ENCODE measurements around the gene IFT43. TPM values are rescaled to one million over a fixed set of nuclear protein-coding genes. Genes with fewer than 3 reads are reported as not detected.

Gene IFT43
- polyA plus RNA-seq, 1 experiment, result 58.9 TPM

DNA sequence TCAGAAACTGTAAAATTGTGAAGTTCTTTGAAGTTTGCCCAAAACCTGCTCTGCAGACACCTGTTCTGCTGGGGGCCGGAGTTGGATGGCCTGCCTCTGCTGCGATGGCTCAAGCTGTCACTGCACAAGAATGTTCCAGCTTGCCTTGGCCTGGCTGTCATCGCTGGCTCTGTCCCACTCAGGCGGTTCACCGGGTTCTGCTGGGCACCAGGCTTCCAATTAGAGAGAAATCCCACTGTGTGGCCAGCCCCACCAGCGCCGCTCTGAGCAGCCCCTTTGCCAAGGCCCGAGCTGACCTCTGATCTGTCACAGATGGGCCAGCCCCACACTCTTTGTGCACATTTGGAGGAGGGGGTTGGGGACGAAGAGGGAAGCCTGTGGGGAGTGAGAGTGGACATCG lies 94.5 kb downstream of the IFT43 start:
- DNase-seq (ENCODE audit: low read depth), result no peak
- ChIA-PET POLR2A (no interaction called here), CTCF (no interaction called here)
- TF ChIP-seq, protein P1, sequence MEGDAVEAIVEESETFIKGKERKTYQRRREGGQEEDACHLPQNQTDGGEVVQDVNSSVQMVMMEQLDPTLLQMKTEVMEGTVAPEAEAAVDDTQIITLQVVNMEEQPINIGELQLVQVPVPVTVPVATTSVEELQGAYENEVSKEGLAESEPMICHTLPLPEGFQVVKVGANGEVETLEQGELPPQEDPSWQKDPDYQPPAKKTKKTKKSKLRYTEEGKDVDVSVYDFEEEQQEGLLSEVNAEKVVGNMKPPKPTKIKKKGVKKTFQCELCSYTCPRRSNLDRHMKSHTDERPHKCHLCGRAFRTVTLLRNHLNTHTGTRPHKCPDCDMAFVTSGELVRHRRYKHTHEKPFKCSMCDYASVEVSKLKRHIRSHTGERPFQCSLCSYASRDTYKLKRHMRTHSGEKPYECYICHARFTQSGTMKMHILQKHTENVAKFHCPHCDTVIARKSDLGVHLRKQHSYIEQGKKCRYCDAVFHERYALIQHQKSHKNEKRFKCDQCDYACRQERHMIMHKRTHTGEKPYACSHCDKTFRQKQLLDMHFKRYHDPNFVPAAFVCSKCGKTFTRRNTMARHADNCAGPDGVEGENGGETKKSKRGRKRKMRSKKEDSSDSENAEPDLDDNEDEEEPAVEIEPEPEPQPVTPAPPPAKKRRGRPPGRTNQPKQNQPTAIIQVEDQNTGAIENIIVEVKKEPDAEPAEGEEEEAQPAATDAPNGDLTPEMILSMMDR (IDR thresholded peaks at IDR 0.05; ENCODE audit: insufficient read depth, low read depth, low read length), result no peak
- no peaks in the 10 kb centered on the region for H3K27me3 ChIP-seq (ENCODE audit: control insufficient read depth, insufficient read depth, low read length)
- H3K36me3 ChIP-seq (ENCODE audit: control insufficient read depth, insufficient read depth, low read length), result peaks cover 4% of the 10 kb centered on the region
- no peak overlapping the region for H3K4me3 ChIP-seq (ENCODE audit: low read depth, low read length)

DNA sequence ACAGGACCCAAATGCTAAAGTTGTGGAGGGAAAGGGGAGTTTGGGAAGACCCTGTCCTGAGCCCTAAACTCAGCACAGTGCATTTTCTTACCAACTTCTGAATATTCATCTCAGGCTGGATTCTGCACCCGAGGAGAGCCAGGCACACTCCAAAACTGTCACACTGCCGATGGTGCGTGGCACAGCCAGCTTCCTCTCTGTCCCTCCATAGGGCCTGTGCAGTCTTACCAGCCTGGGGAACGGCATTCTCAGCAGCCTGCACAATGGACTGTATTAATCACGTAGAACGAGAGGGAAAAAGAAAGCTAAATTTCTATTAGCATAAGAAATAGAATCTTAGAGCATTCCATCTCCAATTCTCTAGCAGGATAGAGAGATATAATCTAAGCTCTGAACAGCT lies 94.9 kb downstream of the IFT43 start:
- POLR2A ChIA-PET, result no interaction called here
- CTCF ChIA-PET, result no interaction called here

DNA sequence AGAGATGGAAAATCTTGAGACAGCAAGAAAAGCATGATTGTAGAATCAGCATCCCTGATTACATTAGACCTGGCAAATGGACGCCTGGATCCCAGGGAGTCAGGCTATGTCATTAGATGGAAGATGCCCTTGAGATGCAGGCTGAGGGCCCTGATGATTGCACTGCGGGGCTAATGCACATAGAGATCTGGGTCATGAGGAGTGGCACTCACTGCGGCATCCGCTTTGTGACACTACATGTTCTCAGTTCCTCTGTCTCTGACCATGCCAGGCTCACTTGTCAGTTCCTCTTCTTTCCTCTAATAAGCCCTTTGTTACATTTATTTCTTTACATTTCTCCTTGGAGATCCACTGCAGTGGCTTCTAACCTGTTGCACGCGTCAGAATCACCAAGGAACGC lies 96.1 kb downstream of the IFT43 start:
- ChIA-PET POLR2A (no interaction called here), CTCF (no interaction called here)
- H3K27me3 ChIP-seq (ENCODE audit: control insufficient read depth, insufficient read depth, low read length), result no peaks in the 10 kb centered on the region
- H3K36me3 ChIP-seq (ENCODE audit: control insufficient read depth, insufficient read depth, low read length), result peaks cover 4% of the 10 kb centered on the region
- TF ChIP-seq, protein P1 (IDR thresholded peaks at IDR 0.05; ENCODE audit: insufficient read depth, low read depth, low read length), result no peak
- DNase-seq (ENCODE audit: low read depth), result no peak
- H3K4me3 ChIP-seq (ENCODE audit: low read depth, low read length), result no peak overlapping the region

More for the DNA sequence above, 94.9 kb downstream of the IFT43 start:
- Histone ChIP-seq H3K4me3 (ENCODE audit: low read depth, low read length) (no peak overlapping the region), H3K27me3 (ENCODE audit: control insufficient read depth, insufficient read depth, low read length) (no peaks in the 10 kb centered on the region), H3K36me3 (ENCODE audit: control insufficient read depth, insufficient read depth, low read length) (peaks cover 4% of the 10 kb centered on the region)
- TF ChIP-seq, protein P1 (IDR thresholded peaks at IDR 0.05; ENCODE audit: insufficient read depth, low read depth, low read length), result no peak
- DNase-seq (ENCODE audit: low read depth), result no peak

DNA sequence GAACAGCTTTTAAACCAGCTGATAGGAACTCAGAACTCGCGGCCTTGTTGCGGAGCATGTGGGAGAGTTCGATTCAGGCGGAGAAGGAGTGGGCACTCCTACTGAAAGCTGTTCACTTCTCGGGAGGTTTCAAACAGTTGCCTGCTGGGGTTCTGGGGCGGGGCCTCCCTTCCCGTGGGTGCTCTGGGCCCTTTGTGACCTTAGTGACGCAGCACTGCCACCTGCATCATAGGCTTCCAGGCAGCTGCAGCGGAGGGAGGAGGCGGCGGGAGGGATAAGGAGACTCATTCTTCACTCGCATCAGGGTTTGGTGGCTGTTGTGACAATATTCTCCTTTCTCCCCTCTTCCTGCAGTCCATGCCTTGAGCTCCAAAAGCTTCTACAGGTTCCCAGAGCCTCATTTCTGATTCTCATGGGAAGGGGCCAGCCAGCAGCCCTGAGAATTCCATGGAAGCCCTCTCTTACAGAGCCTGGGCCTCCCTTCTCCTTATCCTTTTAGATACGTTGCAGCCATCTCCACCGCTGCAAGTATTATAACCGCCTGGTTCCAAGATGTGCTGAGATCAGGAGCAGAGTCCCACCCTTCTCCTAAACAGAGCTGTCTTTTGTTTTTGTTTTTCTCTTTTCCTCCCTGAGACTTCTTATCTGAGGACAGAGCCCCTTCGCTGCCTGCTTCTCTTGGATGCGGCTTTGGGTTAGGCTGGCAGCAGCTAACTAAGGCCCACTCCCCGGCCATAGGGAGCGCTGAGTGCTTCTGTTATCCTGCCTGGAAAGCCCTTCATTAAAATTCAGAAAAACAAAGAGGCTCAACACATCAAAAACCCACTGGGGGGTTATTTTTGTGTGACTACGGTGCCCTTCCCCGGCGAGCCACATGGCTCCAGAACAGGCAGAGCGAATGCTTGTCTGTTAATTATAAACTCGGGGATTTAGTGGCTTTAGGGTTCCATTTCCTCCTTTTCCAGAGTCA lies 98.5 kb downstream of the IFT43 start:
- H3K4me3 ChIP-seq (ENCODE audit: low read depth, low read length), result no peak overlapping the region
- TF ChIP-seq, protein P1 (IDR thresholded peaks at IDR 0.05; ENCODE audit: insufficient read depth, low read depth, low read length), result no peak
- CTCF ChIA-PET, result interaction anchor here (0.7 to 1.8 kb wide), 4 partner anchors 9 to 269 kb away, joined by 3 to 6 read pairs (median 4); no protein-coding TSS in a partner anchor
- peaks cover 3% of the 10 kb centered on the region for H3K27me3 ChIP-seq (ENCODE audit: control insufficient read depth, insufficient read depth, low read length)
- DNase-seq (ENCODE audit: low read depth), result no peak
- POLR2A ChIA-PET, result no interaction called here
- peaks cover 4% of the 10 kb centered on the region for H3K36me3 ChIP-seq (ENCODE audit: control insufficient read depth, insufficient read depth, low read length)

DNA sequence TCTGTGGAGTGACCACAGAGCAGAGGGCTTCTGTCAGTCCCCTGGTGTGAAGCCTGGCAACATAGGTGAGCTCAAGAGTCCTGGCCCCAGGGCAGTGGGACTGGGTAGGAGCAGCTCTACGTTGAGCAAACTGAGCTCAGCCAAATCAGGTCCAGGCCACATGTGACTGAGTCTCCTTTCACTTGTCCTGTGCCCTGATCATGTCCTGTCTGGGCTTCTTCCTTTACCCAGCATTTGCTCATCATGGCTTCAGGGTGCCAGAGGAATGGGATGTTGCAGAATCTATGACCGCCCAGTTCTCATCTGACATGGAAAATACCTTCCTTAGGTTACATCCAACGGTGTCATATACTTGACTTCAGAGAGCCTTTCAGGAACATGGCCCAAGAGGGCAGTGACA lies 99.8 kb downstream of the IFT43 start:
- TF ChIP-seq, protein P1 (IDR thresholded peaks at IDR 0.05; ENCODE audit: insufficient read depth, low read depth, low read length), result no peak
- no peak for DNase-seq (ENCODE audit: low read depth)
- ChIA-PET CTCF (no interaction called here), POLR2A (no interaction called here)
- peaks cover 3% of the 10 kb centered on the region; the same call in 1 of the 2 replicates for H3K36me3 ChIP-seq (ENCODE audit: control insufficient read depth, insufficient read depth, low read length)
- H3K4me3 ChIP-seq (ENCODE audit: low read depth, low read length), result no peak overlapping the region
- H3K27me3 ChIP-seq (ENCODE audit: control insufficient read depth, insufficient read depth, low read length), result peaks cover 7% of the 10 kb centered on the region
